ENCODE measurements around the gene COMMD3.
A peak's percentile ranks its signal among the peaks of the same experiment; 100 is the strongest.
"Not testable (repeated sequence)": the region's sequence is repeated elsewhere in the genome, so short reads cannot be mapped to it uniquely, and the experiment has no call there.

The COMMD3 gene

DNA sequence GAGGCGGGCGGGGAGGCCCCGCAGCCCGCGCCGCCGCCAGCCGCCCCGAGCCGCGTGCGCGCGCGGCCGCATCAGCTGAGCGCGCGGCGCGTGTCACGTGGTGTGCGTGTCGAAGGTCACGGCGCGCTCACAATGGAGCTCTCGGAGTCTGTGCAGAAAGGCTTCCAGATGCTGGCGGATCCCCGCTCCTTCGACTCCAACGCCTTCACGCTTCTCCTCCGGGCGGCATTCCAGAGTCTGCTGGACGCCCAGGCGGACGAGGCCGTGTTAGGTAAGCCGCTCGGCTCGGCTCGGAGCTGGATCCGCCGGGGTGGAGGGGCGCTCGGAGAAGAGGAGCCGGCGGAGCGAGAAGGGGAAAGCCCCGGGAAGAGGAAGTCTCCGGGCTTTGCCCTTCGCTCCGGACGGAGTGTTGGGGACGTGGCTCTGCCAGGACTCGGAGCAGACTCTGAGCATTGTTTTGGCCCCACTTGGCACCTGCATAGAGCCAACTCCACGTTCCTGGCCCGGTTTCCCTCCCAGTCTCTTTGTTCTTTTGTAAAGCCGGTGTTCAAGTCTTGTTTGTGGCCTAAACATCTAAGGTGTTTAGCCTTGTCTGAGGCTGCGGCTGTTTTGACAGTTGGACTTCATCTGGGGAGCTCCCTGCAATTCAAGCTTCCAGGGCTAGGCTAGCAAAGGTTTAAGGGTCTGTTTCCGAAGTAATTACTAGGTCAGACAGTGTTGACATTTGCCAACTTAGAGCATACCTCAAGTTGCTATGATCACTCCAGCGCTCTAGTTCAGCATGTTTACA is at the start of gene COMMD3:
Gene COMMD3, plus strand, starts transcription at position 103 of the 790 bp plus-strand sequence. Its CDS starts 30 bp downstream, at position 133.
- peak within 1 kb of the TSS; percentile 91 for H3K4me3 Mint-ChIP-seq
- no peaks in the 10 kb centered on the region for H3K9me3 Mint-ChIP-seq
- peaks cover 4% of the 10 kb centered on the region for H3K36me3 Mint-ChIP-seq
- H3K4me1 Mint-ChIP-seq = peaks cover 42% of the 10 kb centered on the region
- H3K27ac Mint-ChIP-seq = peak within 1 kb of the TSS; percentile 97
- peaks cover 9% of the 10 kb centered on the region for H3K27me3 Mint-ChIP-seq

- no peak overlapping the region for H3K27ac Mint-ChIP-seq
- H3K9me3 Mint-ChIP-seq = no peaks in the 10 kb centered on the region
- no peaks in the 10 kb centered on the region for H3K4me1 Mint-ChIP-seq
- H3K4me3 Mint-ChIP-seq = no peak overlapping the region
- H3K27me3 Mint-ChIP-seq = peaks cover 5% of the 10 kb centered on the region
- H3K36me3 Mint-ChIP-seq = no peaks in the 10 kb centered on the region
Observed at GRCh38 chr10:22268503-22268902, 47.7 kb upstream of the COMMD3 start.

DNA sequence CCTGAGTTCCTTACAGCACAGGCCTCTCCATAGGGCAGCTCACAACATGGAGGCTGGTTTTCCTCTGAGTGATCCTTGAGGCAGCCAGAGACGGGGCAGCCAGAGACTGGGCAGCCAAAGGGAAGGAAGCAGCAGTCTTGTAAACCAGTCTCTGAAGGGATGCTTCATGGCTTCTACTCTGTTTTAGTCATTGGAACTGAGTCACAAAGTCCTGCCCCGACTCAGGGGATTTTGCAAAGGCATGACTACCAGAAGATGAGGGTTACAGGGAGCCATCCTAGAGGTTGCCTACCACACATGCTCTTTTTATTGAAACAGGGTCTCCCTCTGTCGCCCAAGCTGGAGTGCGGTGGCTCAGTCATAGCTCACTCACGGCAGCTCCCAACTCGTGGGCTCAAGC is 44.4 kb upstream of the COMMD3 start:
- Mint-ChIP-seq H3K9me3 (no peaks in the 10 kb centered on the region), H3K4me1 (no peaks in the 10 kb centered on the region), H3K36me3 (no peaks in the 10 kb centered on the region), H3K4me3 (no peak overlapping the region), H3K27me3 (peaks cover 4% of the 10 kb centered on the region), H3K27ac (no peak overlapping the region)

DNA sequence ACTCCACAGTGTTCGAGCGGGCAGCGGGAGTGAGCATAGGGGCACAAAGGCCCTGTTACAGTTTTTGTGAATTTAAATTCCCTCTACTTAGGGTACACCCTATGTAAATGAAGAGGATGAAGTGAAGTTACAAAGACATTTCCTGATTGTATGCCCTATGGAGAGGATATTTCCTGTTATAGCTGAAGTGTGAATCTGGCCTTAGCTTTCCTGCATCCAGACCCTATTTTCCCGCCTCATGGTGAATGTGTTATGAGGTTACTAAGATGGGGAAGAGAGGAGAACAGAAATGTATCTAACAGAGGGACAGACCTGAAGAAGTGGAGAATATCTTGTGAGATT is 37.8 kb upstream of the COMMD3 start:
- H3K27ac Mint-ChIP-seq = no peak overlapping the region
- no peaks in the 10 kb centered on the region for H3K36me3 Mint-ChIP-seq
- no peaks in the 10 kb centered on the region for H3K27me3 Mint-ChIP-seq
- no peaks in the 10 kb centered on the region for H3K4me1 Mint-ChIP-seq
- no peaks in the 10 kb centered on the region for H3K9me3 Mint-ChIP-seq
- H3K4me3 Mint-ChIP-seq = no peak overlapping the region

DNA sequence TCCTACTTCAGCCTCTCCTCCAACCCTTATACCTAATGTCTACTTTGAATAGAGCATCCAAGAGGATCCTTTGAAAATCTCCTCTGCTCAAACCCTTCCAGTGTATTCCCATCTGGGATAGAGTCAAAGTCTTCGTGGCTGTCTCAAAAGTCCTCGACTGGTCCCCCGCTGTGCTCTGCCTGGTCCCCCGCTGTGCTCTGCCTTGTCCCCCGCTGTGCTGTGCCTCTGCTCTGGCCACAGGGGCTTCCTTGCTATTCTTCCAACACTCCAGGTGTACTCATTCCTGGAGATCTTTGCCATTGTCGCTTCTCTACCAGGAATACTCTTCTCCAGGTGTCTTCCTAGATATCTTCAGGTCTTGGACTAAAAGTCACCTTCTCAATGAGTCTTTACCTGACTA is 36.1 kb upstream of the COMMD3 start:
- Mint-ChIP-seq H3K27me3 (no peaks in the 10 kb centered on the region), H3K4me3 (no peak overlapping the region), H3K36me3 (no peaks in the 10 kb centered on the region), H3K27ac (no peak overlapping the region), H3K9me3 (no peaks in the 10 kb centered on the region), H3K4me1 (no peaks in the 10 kb centered on the region)

DNA sequence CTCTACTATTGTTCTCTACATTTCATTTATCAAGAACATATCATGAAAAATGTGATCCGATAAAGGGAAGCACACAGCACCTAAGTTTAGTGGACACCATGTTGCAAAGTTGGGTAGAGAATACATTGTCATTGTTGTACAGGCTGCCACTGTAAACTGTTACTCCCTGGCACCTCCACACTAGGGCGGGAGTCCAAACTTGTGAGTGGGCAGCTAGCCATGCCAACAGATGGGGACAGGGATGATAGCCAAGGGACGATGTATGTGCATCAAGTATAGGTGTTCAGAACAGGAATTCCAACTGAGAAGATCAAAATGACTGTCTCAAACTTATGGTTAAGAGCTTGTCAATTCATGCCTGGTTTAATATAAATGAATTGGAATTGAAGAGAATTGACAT is 31.1 kb upstream of the COMMD3 start:
- Mint-ChIP-seq H3K9me3 (no peaks in the 10 kb centered on the region), H3K27ac (no peak overlapping the region), H3K27me3 (peaks cover 2% of the 10 kb centered on the region), H3K36me3 (no peaks in the 10 kb centered on the region), H3K4me3 (no peak overlapping the region), H3K4me1 (no peaks in the 10 kb centered on the region)

DNA sequence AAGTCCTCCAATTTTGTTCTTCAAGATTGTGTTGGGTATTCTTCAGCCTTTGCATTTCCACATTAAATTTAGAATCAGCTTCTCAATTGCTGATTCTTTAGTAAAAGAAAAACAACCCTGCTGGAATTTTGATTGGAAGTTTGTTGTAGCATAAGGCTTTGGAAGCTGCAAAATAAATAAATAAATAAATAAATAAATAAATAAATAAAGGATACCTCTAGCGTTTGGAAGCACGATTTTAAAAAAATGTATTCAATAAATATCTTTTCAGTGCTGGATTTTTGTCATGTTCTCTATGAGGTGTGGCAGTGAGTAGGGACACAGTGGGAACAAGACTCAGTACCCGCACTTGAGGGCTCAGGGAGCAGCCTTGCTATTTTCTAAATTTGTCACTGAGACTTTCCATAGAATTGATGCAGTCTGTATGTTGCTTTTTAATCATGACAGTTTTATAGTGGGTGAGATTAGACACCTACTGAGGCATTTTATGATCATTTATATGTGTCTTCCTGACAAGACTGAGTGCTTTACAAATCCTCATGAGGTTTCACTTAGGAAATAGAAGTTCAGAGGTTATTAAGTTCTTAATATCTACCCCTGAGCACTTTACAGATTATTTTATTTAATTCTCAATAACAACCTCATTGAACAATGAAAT is 22.3 kb upstream of the COMMD3 start:
- Mint-ChIP-seq H3K36me3 (no peaks in the 10 kb centered on the region), H3K27me3 (peaks cover 3% of the 10 kb centered on the region), H3K4me3 (no peak overlapping the region), H3K9me3 (no peaks in the 10 kb centered on the region), H3K27ac (no peak overlapping the region), H3K4me1 (no peaks in the 10 kb centered on the region)

- Mint-ChIP-seq H3K9me3 (no peaks in the 10 kb centered on the region), H3K27me3 (peaks cover 3% of the 10 kb centered on the region)
Observed at GRCh38 chr10:22294694-22295093, 21.5 kb upstream of the COMMD3 start.

DNA sequence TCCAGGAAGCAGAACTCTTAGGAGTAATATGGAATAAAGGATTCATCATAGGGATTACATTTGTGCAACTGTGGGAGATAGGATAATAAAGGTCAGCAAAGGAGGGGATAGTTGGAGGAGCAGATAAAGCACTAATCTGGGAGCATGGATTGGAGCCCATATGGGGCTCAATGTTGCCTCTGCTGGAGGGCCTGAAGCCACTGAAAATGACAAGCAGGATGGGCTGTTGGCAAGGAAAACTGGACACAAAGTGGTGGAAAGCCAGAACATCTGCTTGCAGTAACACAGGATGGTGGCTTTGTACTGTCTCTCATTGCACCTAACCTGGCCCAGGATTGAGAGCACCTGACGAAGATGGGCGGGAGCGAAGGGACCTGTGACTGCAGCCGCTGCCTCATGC is 15.0 kb upstream of the COMMD3 start:
- H3K27ac Mint-ChIP-seq = no peak overlapping the region
- H3K4me1 Mint-ChIP-seq = no peaks in the 10 kb centered on the region
- no peak overlapping the region for H3K4me3 Mint-ChIP-seq
- peaks cover 9% of the 10 kb centered on the region for H3K27me3 Mint-ChIP-seq
- H3K9me3 Mint-ChIP-seq = no peaks in the 10 kb centered on the region
- H3K36me3 Mint-ChIP-seq = no peaks in the 10 kb centered on the region

More at GRCh38 chr10:22294694-22295093, 21.5 kb upstream of the COMMD3 start:
- Mint-ChIP-seq H3K36me3 (no peaks in the 10 kb centered on the region), H3K4me3 (no peak overlapping the region), H3K27ac (no peak overlapping the region), H3K4me1 (no peaks in the 10 kb centered on the region)

DNA sequence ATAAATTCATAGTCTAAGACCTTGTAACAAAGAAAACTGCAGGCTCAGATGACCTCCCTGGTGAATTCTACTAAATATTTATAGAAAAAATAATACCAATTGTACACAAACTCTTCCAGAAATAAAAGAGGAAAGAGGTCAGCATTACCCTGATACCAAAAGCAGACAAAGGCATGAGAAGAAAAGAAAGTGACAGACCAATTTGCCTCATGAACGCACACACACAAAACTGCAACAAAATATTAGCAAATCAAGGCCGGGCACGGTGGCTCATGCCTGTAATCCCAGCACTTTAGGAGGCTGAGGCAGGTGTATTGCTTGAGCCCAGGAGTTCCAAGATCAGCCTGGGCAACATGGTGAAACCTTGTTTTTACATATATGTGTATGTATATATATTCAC is 12.7 kb upstream of the COMMD3 start:
- Mint-ChIP-seq H3K9me3 (no peaks in the 10 kb centered on the region), H3K27me3 (peaks cover 10% of the 10 kb centered on the region), H3K27ac (no peak overlapping the region), H3K4me1 (no peaks in the 10 kb centered on the region), H3K36me3 (no peaks in the 10 kb centered on the region), H3K4me3 (no peak overlapping the region)

DNA sequence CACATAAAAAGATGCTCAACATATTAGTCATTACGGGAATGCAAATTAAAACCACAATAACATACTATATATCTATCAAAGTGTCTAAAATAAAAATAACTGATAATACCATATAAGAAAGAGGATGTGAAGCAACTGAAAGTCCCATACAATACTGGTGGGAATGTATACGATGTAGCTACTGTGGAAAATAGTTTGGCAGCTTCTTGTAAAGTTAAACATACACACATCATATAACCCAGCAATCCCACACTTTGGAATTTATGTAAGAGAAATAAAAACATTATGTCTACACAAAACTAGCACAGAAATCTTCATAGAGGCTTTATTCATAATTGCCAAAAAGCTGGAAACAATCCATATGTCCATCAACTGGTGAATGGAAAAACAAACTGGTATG is 10.5 kb upstream of the COMMD3 start:
- H3K27ac Mint-ChIP-seq = no peak overlapping the region
- no peaks in the 10 kb centered on the region for H3K9me3 Mint-ChIP-seq
- H3K4me3 Mint-ChIP-seq = no peak overlapping the region
- no peaks in the 10 kb centered on the region for H3K36me3 Mint-ChIP-seq
- H3K4me1 Mint-ChIP-seq = peaks cover 6% of the 10 kb centered on the region
- peaks cover 8% of the 10 kb centered on the region for H3K27me3 Mint-ChIP-seq

DNA sequence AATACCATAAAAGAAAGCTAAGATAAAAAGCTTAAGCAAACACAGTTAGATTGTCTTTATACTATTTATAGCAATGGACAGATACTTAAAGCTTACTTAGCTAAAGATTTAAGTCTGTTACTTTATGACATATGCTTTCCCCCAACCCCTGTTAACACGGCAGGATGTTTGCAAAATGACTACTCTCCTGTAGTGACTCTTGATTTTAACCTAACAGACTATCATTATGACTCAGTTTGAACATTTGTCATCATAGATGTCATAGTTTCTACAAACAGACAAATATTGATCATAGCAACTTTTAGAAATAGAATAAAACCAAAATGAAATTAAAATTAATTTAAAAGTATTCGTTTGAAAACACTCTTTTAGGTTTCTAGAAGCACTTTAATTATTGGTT is 7.8 kb upstream of the COMMD3 start:
- Mint-ChIP-seq H3K36me3 (no peaks in the 10 kb centered on the region), H3K9me3 (no peaks in the 10 kb centered on the region), H3K27ac (no peak overlapping the region), H3K4me3 (no peak overlapping the region), H3K27me3 (peaks cover 10% of the 10 kb centered on the region), H3K4me1 (peaks cover 6% of the 10 kb centered on the region)

- no peak overlapping the region for H3K4me3 Mint-ChIP-seq
- peaks cover 10% of the 10 kb centered on the region for H3K27me3 Mint-ChIP-seq
- no peaks in the 10 kb centered on the region for H3K9me3 Mint-ChIP-seq
- H3K36me3 Mint-ChIP-seq = no peaks in the 10 kb centered on the region
- no peak overlapping the region for H3K27ac Mint-ChIP-seq
- peaks cover 6% of the 10 kb centered on the region for H3K4me1 Mint-ChIP-seq
Observed at GRCh38 chr10:22309180-22310000, 6.8 kb upstream of the COMMD3 start.

GRCh38 chr10:22310012-22310411 is 6.2 kb upstream of the COMMD3 start:
- H3K9me3 Mint-ChIP-seq, H3K27ac Mint-ChIP-seq, H3K36me3 Mint-ChIP-seq, H3K27me3 Mint-ChIP-seq, H3K4me3 Mint-ChIP-seq: not testable (repeated sequence)
- peaks cover 12% of the 10 kb centered on the region for H3K4me1 Mint-ChIP-seq

- Mint-ChIP-seq H3K27me3 (peaks cover 7% of the 10 kb centered on the region), H3K27ac (peak overlapping the region; percentile 6), H3K9me3 (no peaks in the 10 kb centered on the region), H3K4me3 (no peak overlapping the region), H3K4me1 (peaks cover 20% of the 10 kb centered on the region), H3K36me3 (no peaks in the 10 kb centered on the region)
Observed at GRCh38 chr10:22310928-22311327, 5.3 kb upstream of the COMMD3 start.

DNA sequence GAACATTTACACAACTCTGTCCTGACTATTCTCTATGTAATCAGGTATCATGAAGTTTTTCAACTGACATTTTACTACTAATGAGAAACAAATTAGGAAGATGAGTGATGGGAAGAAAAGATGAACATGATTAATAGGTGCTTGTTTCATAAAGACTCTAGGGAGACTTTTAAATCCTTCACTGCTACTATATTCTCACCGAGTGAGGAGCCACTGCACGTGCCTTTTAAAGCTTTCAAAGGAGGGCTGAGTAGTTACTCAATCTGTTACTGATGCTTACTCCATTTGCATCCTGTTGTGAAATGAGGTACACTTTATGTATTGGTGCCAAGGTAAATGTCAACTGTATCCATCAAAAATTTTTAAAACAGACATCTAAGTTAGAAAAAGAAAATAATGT is 1.3 kb upstream of the COMMD3 start:
- Mint-ChIP-seq H3K36me3 (no peaks in the 10 kb centered on the region), H3K4me3 (peak overlapping the region; percentile 90), H3K4me1 (peaks cover 38% of the 10 kb centered on the region), H3K9me3 (no peaks in the 10 kb centered on the region), H3K27ac (no peak overlapping the region), H3K27me3 (peaks cover 6% of the 10 kb centered on the region)

Measured in activated naive CD4-positive, alpha-beta T cell treated with anti-CD3 and anti-CD28 coated beads, Interleukin-2, amount 50 U/mL, for 24 hours (primary cell).